Coronary artery (tissue), 2 donors: ENCODE measurements around the gene GFRA1.
"Not testable (repeated sequence)": the region's sequence is repeated elsewhere in the genome, so short reads cannot be mapped to it uniquely, and the experiment has no call there.

ENCODE experiments used
- DNase-seq: peaks from one replicate; pipeline ENCODE4 v3.0.0-alpha.2; 2017; ENCODE audit warnings: low spot score
- H3K27ac ChIP-seq, 2 donors: fragments of 200-600 bp; sonication (generic); one replicate each; pipeline ENCODE4 v1.5.1; 2016 to 2019
- H3K4me3 ChIP-seq: fragments of 200-600 bp; sonication (generic); 2 replicates; pipeline ENCODE4 v1.5.1; 2016; ENCODE audit warnings: mild to moderate bottlenecking, moderate library complexity
- CTCF ChIP-seq: fragments of 200-600 bp; sonication (generic); IDR thresholded peaks from one replicate; pipeline ENCODE4 v1.5.1; 2019; ENCODE audit warnings: antibody characterized with exemption

GFRA1 gene

GRCh38 chr10:116043861-116044260, 229.1 kb downstream of the GFRA1 start:
- DNase-seq: no peak
- no peak overlapping the region for H3K27ac ChIP-seq
- no peak overlapping the region for H3K4me3 ChIP-seq
- no peak for TF ChIP-seq CTCF

GRCh38 chr10:116043304-116043703, 229.7 kb downstream of the GFRA1 start:
- H3K27ac ChIP-seq: no peak overlapping the region
- no peak for TF ChIP-seq CTCF
- no peak overlapping the region for H3K4me3 ChIP-seq
- no peak for DNase-seq

- no peak for DNase-seq
- Histone ChIP-seq H3K27ac (no peak overlapping the region), H3K4me3 (no peak overlapping the region)
- no peak for TF ChIP-seq CTCF
These were observed 231.1 kb downstream of the GFRA1 start for GRCh38 chr10:116041948-116042347.

- no peak for DNase-seq
- TF ChIP-seq CTCF: no peak
- Histone ChIP-seq H3K27ac (no peak overlapping the region), H3K4me3 (no peak overlapping the region)
These were observed 233.4 kb downstream of the GFRA1 start for GRCh38 chr10:116039612-116040011.

- TF ChIP-seq CTCF: no peak
- no peak overlapping the region for H3K4me3 ChIP-seq
- no peak for DNase-seq
- no peak overlapping the region for H3K27ac ChIP-seq
These were observed 234.7 kb downstream of the GFRA1 start for GRCh38 chr10:116038259-116038658.

GRCh38 chr10:116035406-116035805, 237.6 kb downstream of the GFRA1 start:
- H3K4me3 ChIP-seq, H3K27ac ChIP-seq, DNase-seq: not testable (repeated sequence)

- Histone ChIP-seq H3K4me3 (no peak overlapping the region), H3K27ac (no peak overlapping the region)
- TF ChIP-seq CTCF: no peak
These were observed 242.4 kb downstream of the GFRA1 start for GRCh38 chr10:116030576-116030975.

GRCh38 chr10:116029826-116030225, 243.2 kb downstream of the GFRA1 start:
- no peak overlapping the region for H3K4me3 ChIP-seq
- no peak overlapping the region for H3K27ac ChIP-seq
- DNase-seq: no peak
- no peak for TF ChIP-seq CTCF

More at GRCh38 chr10:116030576-116030975, 242.4 kb downstream of the GFRA1 start:
- no peak for DNase-seq
